Endothelial cell of umbilical vein (primary cell): ENCODE results near the gene PPP3CA. TPM values are rescaled to one million over a fixed set of nuclear protein-coding genes. Genes with fewer than 3 reads are reported as not detected.

Source experiments
- BruUV-seq: library from RNA; stranded (reverse); fragments of 400-500 nt; replicated peaks from 2 replicates; lab custom pipeline; 2021; lab: Mats Ljungman, UMichigan
- CTCF ChIA-PET: fragments of 300-600, 350-600 bp; sonication (Branson Sonifier 250); formaldehyde crosslinking; loops from one replicate; lab custom pipeline; 2021; ENCODE audit warnings: antibody characterized with exemption, inconsistent platforms; lab: Charles Lee
- POLR2A ChIA-PET: fragments of 300-600, 350-600 bp; sonication (Branson Sonifier 250); formaldehyde crosslinking; loops from one replicate; lab custom pipeline; 2021; ENCODE audit warnings: antibody characterized with exemption, inconsistent platforms; lab: Charles Lee
- DNase-seq: peaks from one replicate; pipeline ENCODE4 v3.0.0-alpha.2; 2011; ENCODE audit warnings: low read depth, low spot score
- FAIRE-seq: peaks from 2 replicates; lab custom pipeline; 2011; peaks lifted over from hg19 to GRCh38; lab: Jason Lieb, UNC
- H2AFZ ChIP-seq: 2 replicates; pipeline ENCODE4 v1.6.0; 2012; ENCODE audit warnings: low read depth, low read length, control low read depth, inconsistent platforms
- H3K27ac ChIP-seq: 2 replicates; pipeline ENCODE4 v1.5.1; 2011; ENCODE audit warnings: low read depth, mild to moderate bottlenecking, control low read depth, low read length, moderate library complexity; ENCODE audit not compliant: insufficient read depth
- H3K27me3 ChIP-seq, 2 experiments: 2 replicates each; pipeline versions ENCODE4 v1.6.0 to v1.6.1; 2011; ENCODE audit warnings: low read length in 2 of 2, mixed read lengths in 1 of 2; ENCODE audit not compliant: control insufficient read depth in 2 of 2, insufficient read depth in 2 of 2
- H3K36me3 ChIP-seq, 2 experiments: 2 replicates in 1 of 2; 3 replicates in 1 of 2; pipeline ENCODE4 v1.5.1; 2011; ENCODE audit warnings: low read length in 2 of 2, mild to moderate bottlenecking in 1 of 2, moderate library complexity in 1 of 2; ENCODE audit not compliant: control insufficient read depth in 2 of 2, insufficient read depth in 2 of 2; ENCODE audit errors: extremely low read depth in 1 of 2
- H3K4me1 ChIP-seq: 3 replicates; pipeline ENCODE4 v1.5.1; 2011; ENCODE audit warnings: mild to moderate bottlenecking, low read length; ENCODE audit not compliant: control insufficient read depth, insufficient read depth; ENCODE audit errors: extremely low read depth
- H3K4me2 ChIP-seq: 2 replicates; pipeline ENCODE4 v1.6.1; 2011; ENCODE audit warnings: low read length, control low read depth, mixed read lengths; ENCODE audit not compliant: insufficient read depth
- H3K4me3 ChIP-seq, 3 experiments: fragments of 200-600 bp in 1 of 3; sonication (generic), shearing (Covaris generic) in 1 of 3; replicated peaks in 1 of 3; 2 replicates each; pipeline ENCODE4 v1.5.1; 2011 to 2016; ENCODE audit warnings: control low read depth in 3 of 3, low read length in 3 of 3, mild to moderate bottlenecking in 2 of 3, inconsistent platforms in 1 of 3, low read depth in 1 of 3, moderate library complexity in 1 of 3; ENCODE audit not compliant: insufficient read depth in 1 of 3
- H3K79me2 ChIP-seq: 2 replicates; pipeline ENCODE4 v1.6.0; 2012; ENCODE audit warnings: low read length, inconsistent platforms; ENCODE audit not compliant: control insufficient read depth, insufficient read depth
- H3K9ac ChIP-seq: replicated peaks from 2 replicates; pipeline ENCODE3; 2011; ENCODE audit warnings: low read length, control low read depth; ENCODE audit not compliant: insufficient read depth; ENCODE audit errors: extremely low read depth
- H3K9me1 ChIP-seq: replicated peaks from 3 replicates; pipeline ENCODE4 v1.6.0; 2011; ENCODE audit warnings: mild to moderate bottlenecking, low read length; ENCODE audit not compliant: control insufficient read depth, insufficient read depth; ENCODE audit errors: extremely low read depth
- H3K9me3 ChIP-seq: replicated peaks from 2 replicates; pipeline ENCODE4 v1.5.1; 2012; ENCODE audit warnings: low read length, inconsistent platforms; ENCODE audit not compliant: control insufficient read depth, insufficient read depth
- H4K20me1 ChIP-seq: replicated peaks from 2 replicates; pipeline ENCODE3; 2011; ENCODE audit warnings: mild to moderate bottlenecking, low read length; ENCODE audit not compliant: control insufficient read depth, insufficient read depth; ENCODE audit errors: extremely low read depth
- CTCF ChIP-seq, 2 donors: IDR thresholded peaks; 1 replicate in 1 of 2; 2 replicates in 1 of 2; pipeline ENCODE4 v1.5.1; 2011; ENCODE audit warnings: low read length in 2 of 2, mild to moderate bottlenecking in 2 of 2, moderate library complexity in 2 of 2, control low read depth in 1 of 2, inconsistent platforms in 1 of 2, low read depth in 1 of 2; ENCODE audit not compliant: insufficient read depth in 1 of 2; ENCODE audit errors: extremely low read depth in 1 of 2
- EZH2 ChIP-seq: IDR thresholded peaks from 2 replicates; pipeline ENCODE4 v1.6.1; 2012; ENCODE audit warnings: borderline replicate concordance, low read depth, mild to moderate bottlenecking, moderate library complexity, low read length, inconsistent platforms; ENCODE audit not compliant: severe bottlenecking
- FOS ChIP-seq: IDR thresholded peaks from 2 replicates; pipeline ENCODE4 v1.6.1; 2011; ENCODE audit warnings: mild to moderate bottlenecking, low read length, moderate library complexity, borderline replicate concordance; ENCODE audit not compliant: insufficient read depth
- GATA2 ChIP-seq: IDR thresholded peaks from 2 replicates; pipeline ENCODE4 v1.7.0; 2011; ENCODE audit warnings: low read depth, mild to moderate bottlenecking, moderate library complexity, mixed read lengths, low read length; ENCODE audit not compliant: insufficient read length, insufficient read depth
- JUN ChIP-seq: IDR thresholded peaks from 2 replicates; pipeline ENCODE4 v1.6.1; 2011; ENCODE audit warnings: borderline replicate concordance, low read depth; ENCODE audit not compliant: insufficient read length, insufficient read depth
- MAX ChIP-seq: IDR thresholded peaks from 2 replicates; pipeline ENCODE4 v1.6.1; 2011; ENCODE audit not compliant: insufficient read depth, insufficient read length
- MYC ChIP-seq: IDR thresholded peaks from one replicate; pipeline ENCODE4 v1.6.1; 2011; ENCODE audit warnings: mild to moderate bottlenecking, low read depth, low read length
- POLR2A ChIP-seq: IDR thresholded peaks from 2 replicates; pipeline ENCODE4 v1.6.1; 2012; ENCODE audit warnings: low read depth, mild to moderate bottlenecking, control low read depth, low read length
- POLR2AphosphoS5 ChIP-seq: IDR thresholded peaks from 2 replicates; pipeline ENCODE4 v1.6.1; 2012; ENCODE audit warnings: low read depth, mild to moderate bottlenecking, control low read depth, low read length, moderate library complexity; ENCODE audit not compliant: insufficient read depth
- dilution Hi-C: fragments of 300-500 bp; cut with MboI; formaldehyde crosslinking; loops from one replicate; pipeline ENCODE4 v1.15.0; 2019; ENCODE audit warnings: low sequenced_read_pairs; ENCODE audit not compliant: extremely low pct_ligation_motif_present
- intact Hi-C: fragments of 100-400 bp; cut with micrococcal nuclease; formaldehyde crosslinking; loops from one replicate; pipeline ENCODE4 v1.10.0; 2022
- polyA plus RNA-seq, 4 experiments: library from polyadenylated mRNA; depleted of rRNA in 3 of 4; stranded (reverse) in 3 of 4; unstranded in 1 of 4; fragments of >200 nt; gene quantifications; 2 replicates each; pipeline versions ENCODE4 v1.2.1 to v1.2.3, GENCODE V29; 2011 to 2012; ENCODE audit warnings: missing spikeins in 1 of 4
- total RNA-seq: library from RNA; stranded (reverse); gene quantifications from 2 replicates; pipeline ENCODE4 v1.2.3, GENCODE V29; 2021

PPP3CA gene
- total and polyA plus RNA-seq, 2 donors (not counting 3 experiments of a cell fraction or from before 2014, with no cell fraction given) = 7.0 to 43.3 TPM

GRCh38 chr4:101280866-101281600 lies 66.3 kb downstream of the PPP3CA start:
- H3K27ac ChIP-seq = no peak overlapping the region
- H2AFZ ChIP-seq = no peak overlapping the region
- H3K79me2 ChIP-seq = no peaks in the 10 kb centered on the region
- DNase-seq = no peak
- no TSS peak for BruUV-seq
- no peak overlapping the region for H3K9ac ChIP-seq
- peaks cover 15% of the 10 kb centered on the region for H3K4me1 ChIP-seq
- H3K9me1 ChIP-seq = no peaks in the 10 kb centered on the region
- CTCF ChIA-PET = interaction anchor here (0.6 kb wide), 1 partner anchor 67 kb away, joined by 3 read pairs; no protein-coding TSS in a partner anchor
- H3K36me3 ChIP-seq = no peaks in the 10 kb centered on the region
- no peak overlapping the region for H3K4me3 ChIP-seq
- no peaks in the 10 kb centered on the region for H3K9me3 ChIP-seq
- no peak overlapping the region for H3K4me2 ChIP-seq
- dilution Hi-C loops = no loop called here
- no peak for FAIRE-seq
- TF ChIP-seq FOS = no peak
- no peak for TF ChIP-seq EZH2
- no peak for TF ChIP-seq JUN
- no peak for TF ChIP-seq MYC
- TF ChIP-seq CTCF (IDR thresholded peaks at IDR 0.05; ENCODE audit: extremely low read depth in 1 of 2, insufficient read depth in 1 of 2, low read depth in 1 of 2, low read length in 2 of 2) = no peak
- TF ChIP-seq GATA2 = no peak
- no peak for TF ChIP-seq MAX
- TF ChIP-seq POLR2A = no peak
- no peak for TF ChIP-seq POLR2AphosphoS5
- peaks cover 2% of the 10 kb centered on the region for H4K20me1 ChIP-seq
- POLR2A ChIA-PET = interaction anchor here (0.7 kb wide), 1 partner anchor 274 kb away, joined by 3 read pairs; no protein-coding TSS in a partner anchor
- intact Hi-C loops = no loop called here
- H3K27me3 ChIP-seq = no peaks in the 10 kb centered on the region
